Stimulated activated CD4-positive, alpha-beta T cell treated with anti-CD3 and anti-CD28 coated beads, Interleukin-15, amount 100 ng/mL, for 24 hours (primary cell): Measurements from ENCODE around the gene RERE.
"Not testable (repeated sequence)": the region's sequence is repeated elsewhere in the genome, so short reads cannot be mapped to it uniquely, and the experiment has no call there.

Source experiments
- DNase-seq: peaks from one replicate; pipeline ENCODE4 v3.0.0-alpha.2; 2020

The RERE gene

GRCh38 chr1:8390707-8391106 is 426.7 kb downstream of the RERE start:
- DNase-seq, result no peak

- DNase-seq, result peak; percentile 49
These were observed 427.4 kb downstream of the RERE start for GRCh38 chr1:8389958-8390535.

- DNase-seq, result no peak
These were observed 428.5 kb downstream of the RERE start for GRCh38 chr1:8388732-8389562.

GRCh38 chr1:8386247-8386646 is 431.2 kb downstream of the RERE start:
- no peak for DNase-seq

GRCh38 chr1:8384577-8384976 is 432.9 kb downstream of the RERE start:
- DNase-seq, result no peak

- no peak for DNase-seq
These were observed 433.4 kb downstream of the RERE start for GRCh38 chr1:8384088-8384487.

- DNase-seq, result no peak
These were observed 434.6 kb downstream of the RERE start for GRCh38 chr1:8382608-8383505.

GRCh38 chr1:8382051-8382505 is 435.4 kb downstream of the RERE start:
- no peak for DNase-seq

- no peak for DNase-seq
These were observed 435.8 kb downstream of the RERE start for GRCh38 chr1:8381618-8382017.

- DNase-seq, result not testable (repeated sequence)
These were observed 437.1 kb downstream of the RERE start for GRCh38 chr1:8380310-8380709.

GRCh38 chr1:8379513-8380186 is 437.8 kb downstream of the RERE start:
- no peak for DNase-seq

- DNase-seq, result no peak
These were observed 438.4 kb downstream of the RERE start for GRCh38 chr1:8378981-8379470.

- no peak for DNase-seq
These were observed 439.3 kb downstream of the RERE start for GRCh38 chr1:8378178-8378577.

GRCh38 chr1:8377271-8377981 is 440.0 kb downstream of the RERE start:
- DNase-seq, result no peak

- no peak for DNase-seq
These were observed 441.0 kb downstream of the RERE start for GRCh38 chr1:8376358-8376840.

- DNase-seq, result no peak
These were observed 442.6 kb downstream of the RERE start for GRCh38 chr1:8374812-8375211.

GRCh38 chr1:8374356-8374755 is 443.1 kb downstream of the RERE start:
- DNase-seq, result no peak

GRCh38 chr1:8373581-8374241 is 443.7 kb downstream of the RERE start:
- DNase-seq, result no peak

GRCh38 chr1:8373125-8373524 is 444.3 kb downstream of the RERE start:
- no peak for DNase-seq

- DNase-seq, result no peak
These were observed 446.0 kb downstream of the RERE start for GRCh38 chr1:8371372-8371991.

- DNase-seq, result no peak
These were observed 446.5 kb downstream of the RERE start for GRCh38 chr1:8370905-8371315.
